ENCODE data around the gene PPP2R5D.

- TF ChIP-seq CTCF (IDR thresholded peaks at IDR 0.05; ENCODE audit: low read length): no peak
- no peak for TF ChIP-seq EZH2 (IDR thresholded peaks at IDR 0.05; ENCODE audit: borderline replicate concordance, low read length)
Measured at GRCh38 chr6:42988486-42989020, 4.2 kb downstream of the PPP2R5D start.

Data from OCI-LY1 (cell line).